HEK293 (cell line): ENCODE data around the gene TSR3.

ENCODE experiments used
- CTCF ChIP-seq: fragments of 450-650 bp; formaldehyde crosslinking; IDR thresholded peaks from 2 replicates; pipeline ENCODE4 v1.5.1; 2016; ENCODE audit warnings: missing biosample characterization, missing genetic modification characterization
- MZF1 ChIP-seq: fragments of 450-650 bp; formaldehyde crosslinking; IDR thresholded peaks from 2 replicates; pipeline ENCODE4 v1.5.1; 2017; ENCODE audit warnings: missing biosample characterization, missing genetic modification characterization, borderline replicate concordance
- OVOL3 ChIP-seq: fragments of 450-650 bp; formaldehyde crosslinking; IDR thresholded peaks from 2 replicates; pipeline ENCODE4 v1.5.1; 2016; ENCODE audit warnings: missing biosample characterization, missing genetic modification characterization
- TCF7L2 ChIP-seq: IDR thresholded peaks from 2 replicates; pipeline ENCODE4 v1.6.1; 2011; ENCODE audit warnings: low read depth, mild to moderate bottlenecking, inconsistent platforms, low read length, moderate library complexity, borderline replicate concordance
- ZNF23 ChIP-seq: fragments of 450-650 bp; formaldehyde crosslinking; IDR thresholded peaks from 2 replicates; pipeline ENCODE4 v1.5.1; 2016; ENCODE audit warnings: missing biosample characterization, missing genetic modification characterization, borderline replicate concordance
- ZNF555 ChIP-seq: fragments of 450-650 bp; formaldehyde crosslinking; conservative IDR thresholded peaks from 2 replicates; pipeline ENCODE4 v1.5.1; 2017; ENCODE audit warnings: missing biosample characterization, mild to moderate bottlenecking, missing genetic modification characterization, inconsistent platforms
- ZNF677 ChIP-seq: fragments of 450-650 bp; IDR thresholded peaks from 2 replicates; pipeline ENCODE4 v1.5.0; 2018; ENCODE audit warnings: missing biosample characterization, mild to moderate bottlenecking, missing genetic modification characterization, moderate library complexity
- ZNF701 ChIP-seq: fragments of 450-650 bp; formaldehyde crosslinking; IDR thresholded peaks from 2 replicates; pipeline ENCODE4 v1.5.1; 2016; ENCODE audit warnings: missing biosample characterization, missing genetic modification characterization

- TF ChIP-seq ZNF677 (tag by site-specific recombination) (no peak), CTCF (tag by site-specific recombination) (no peak), ZNF555 (no peak), ZNF23 (tag by site-specific recombination) (no peak), OVOL3 (no peak), ZNF701 (tag by site-specific recombination) (no peak), TCF7L2 (no peak), MZF1 (no peak)
Observed at GRCh38 chr16:1355591-1355990, 3.9 kb upstream of the TSR3 start.
